Measurements from ENCODE around the gene STK24.

STK24 gene

DNA sequence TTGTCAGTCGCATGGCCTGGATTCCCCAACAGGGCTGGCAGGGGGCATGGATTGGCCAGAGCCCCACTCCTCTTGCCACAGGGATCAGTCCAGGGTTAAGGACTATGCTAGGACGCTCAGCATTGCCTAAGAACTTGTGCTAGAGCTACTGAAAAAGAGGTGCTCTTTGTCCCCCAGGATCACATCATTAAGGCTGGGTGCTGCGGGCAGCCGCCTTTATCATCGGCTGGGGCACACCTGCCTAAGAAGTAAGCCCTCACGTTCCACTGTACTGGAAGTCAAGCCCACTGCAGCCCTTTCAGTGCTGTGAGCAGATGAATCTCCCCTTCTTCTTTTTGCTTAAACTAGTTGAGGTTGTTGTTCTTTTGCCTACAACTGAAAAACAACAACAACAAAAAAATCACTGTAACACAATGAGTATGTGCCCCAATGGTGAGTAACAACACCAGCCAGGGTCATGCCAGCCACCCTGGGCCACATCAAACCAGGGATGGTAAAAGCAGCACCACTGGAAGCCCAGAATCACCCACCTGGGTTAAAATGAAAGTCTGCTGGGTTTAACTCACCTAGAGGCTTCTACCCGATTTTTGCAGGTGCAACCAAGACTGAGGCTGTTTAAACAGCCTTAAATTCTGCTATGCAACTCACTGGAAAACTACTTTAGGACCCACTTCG is 20.6 kb downstream of the STK24 start:
- DNase-seq (ENCODE audit: low read depth) = no peak

DNA sequence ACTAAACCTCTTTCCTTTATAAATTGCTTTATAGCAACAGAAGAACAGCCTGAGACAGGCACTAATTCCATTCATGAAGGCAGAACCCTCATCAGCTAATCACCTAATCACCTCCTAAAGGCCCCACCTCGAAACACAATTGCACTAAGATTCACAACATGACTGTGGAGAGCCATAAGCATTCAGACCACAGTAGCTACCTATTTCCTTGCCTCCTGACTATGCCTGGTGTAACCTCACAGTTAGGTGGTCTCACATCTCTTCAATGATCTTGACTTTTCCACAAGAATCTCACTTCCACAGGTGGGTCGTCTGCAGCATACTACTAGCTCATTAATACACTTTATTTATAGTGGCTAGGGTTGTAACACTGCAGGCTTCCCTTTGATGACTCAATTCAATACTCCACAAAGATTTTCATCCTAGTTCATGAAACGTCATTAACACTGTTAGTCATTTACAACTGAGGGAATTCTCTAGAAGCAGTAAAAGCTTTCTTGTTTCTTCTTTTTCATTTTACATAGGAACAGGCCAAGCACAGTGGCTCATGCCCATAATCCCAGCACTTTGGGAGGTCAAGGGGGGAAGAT is 27.1 kb downstream of the STK24 start:
- DNase-seq (ENCODE audit: low read depth) = no peak

DNA sequence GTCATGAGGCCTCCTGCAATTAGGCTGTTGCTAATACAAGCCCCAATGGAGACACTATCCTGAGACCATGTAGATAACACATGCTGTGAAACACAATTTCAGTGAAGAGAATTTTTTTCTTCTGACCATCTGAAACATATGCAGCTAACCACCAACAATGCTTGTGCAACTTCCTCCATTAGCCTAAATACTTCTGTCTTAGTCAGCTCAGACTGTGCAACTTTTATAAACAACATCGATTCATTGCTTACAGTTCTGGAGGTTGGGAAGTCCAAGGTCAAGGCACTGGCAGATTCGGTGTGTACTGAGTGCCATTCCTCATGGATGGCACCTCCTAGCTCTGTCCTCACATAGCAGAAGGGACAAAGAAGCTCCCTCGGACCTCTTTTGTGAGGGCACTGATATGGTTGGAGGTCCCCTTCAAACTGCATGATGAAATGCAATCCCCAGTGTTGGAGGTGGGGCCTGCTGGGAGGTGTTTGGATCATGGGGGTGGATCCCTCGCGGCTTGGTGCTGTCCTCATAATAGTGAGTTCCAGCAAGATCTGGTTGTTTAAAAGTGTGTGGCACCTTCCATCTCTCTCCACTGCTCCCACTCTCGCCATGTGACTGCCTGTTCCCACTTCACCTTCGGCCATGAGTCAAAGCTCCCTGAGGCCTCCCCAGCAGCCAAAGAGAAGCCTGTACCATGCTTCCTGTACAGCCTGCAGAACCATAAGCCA is 27.7 kb downstream of the STK24 start:
- no peak for DNase-seq (ENCODE audit: low read depth)

DNA sequence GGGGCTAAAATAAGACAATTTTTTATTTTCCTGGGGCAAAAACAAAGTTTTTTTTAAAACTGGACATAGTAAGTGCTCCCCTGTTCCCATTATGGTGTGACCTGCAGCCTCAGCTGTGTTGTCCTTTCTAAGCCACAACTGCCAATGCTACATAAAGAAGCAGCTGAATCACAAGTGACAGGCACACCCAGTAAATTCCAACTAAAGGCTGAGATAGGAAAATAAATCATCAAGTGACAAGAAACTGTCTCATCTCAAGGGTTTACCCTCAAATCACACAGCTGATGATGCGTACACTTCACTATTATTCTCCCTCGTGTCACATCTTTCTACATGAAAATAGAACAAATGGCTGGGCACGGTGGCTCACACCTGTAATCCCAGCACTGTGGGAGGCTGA is 28.7 kb downstream of the STK24 start:
- DNase-seq (ENCODE audit: low read depth) = no peak

DNA sequence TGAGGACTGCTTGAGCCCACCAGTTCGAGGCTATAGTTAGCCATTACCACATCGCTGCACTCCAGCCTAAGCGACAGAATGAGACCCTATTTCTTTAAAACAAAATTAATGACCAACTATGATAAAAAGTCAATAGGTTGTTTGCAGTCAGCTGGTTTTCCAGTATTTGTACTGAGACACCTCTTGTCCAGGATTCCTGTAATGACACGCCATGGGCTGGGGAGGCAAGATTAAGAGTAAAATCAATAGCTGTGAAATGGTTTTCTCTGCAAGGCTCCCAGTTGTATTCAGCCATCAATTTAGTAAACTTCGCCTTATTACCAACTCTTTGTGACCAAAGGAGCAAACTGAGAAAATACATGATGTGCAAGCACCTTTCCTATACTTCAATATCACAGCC is 29.5 kb downstream of the STK24 start:
- no peak for DNase-seq (ENCODE audit: low read depth)

DNA sequence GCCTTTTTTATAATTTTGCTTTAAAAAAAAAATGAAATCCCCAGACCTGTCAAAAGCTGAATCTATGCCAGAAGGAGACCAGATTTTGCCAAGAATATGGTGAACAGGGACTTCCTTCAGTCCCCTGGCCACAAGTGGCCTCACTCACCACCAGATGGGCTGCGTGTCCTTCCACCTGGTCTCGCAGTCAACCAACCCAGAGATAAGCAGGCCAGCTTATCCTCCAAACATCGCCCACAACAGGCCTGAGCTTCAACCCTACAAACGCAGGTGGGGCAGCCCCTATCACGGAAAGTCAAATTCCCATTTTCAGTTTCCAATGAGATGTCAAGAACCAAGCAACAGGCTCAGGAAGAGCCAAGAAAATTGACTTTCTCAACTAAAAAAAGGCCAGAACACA is 30.5 kb downstream of the STK24 start:
- DNase-seq (ENCODE audit: low read depth) = no peak

DNA sequence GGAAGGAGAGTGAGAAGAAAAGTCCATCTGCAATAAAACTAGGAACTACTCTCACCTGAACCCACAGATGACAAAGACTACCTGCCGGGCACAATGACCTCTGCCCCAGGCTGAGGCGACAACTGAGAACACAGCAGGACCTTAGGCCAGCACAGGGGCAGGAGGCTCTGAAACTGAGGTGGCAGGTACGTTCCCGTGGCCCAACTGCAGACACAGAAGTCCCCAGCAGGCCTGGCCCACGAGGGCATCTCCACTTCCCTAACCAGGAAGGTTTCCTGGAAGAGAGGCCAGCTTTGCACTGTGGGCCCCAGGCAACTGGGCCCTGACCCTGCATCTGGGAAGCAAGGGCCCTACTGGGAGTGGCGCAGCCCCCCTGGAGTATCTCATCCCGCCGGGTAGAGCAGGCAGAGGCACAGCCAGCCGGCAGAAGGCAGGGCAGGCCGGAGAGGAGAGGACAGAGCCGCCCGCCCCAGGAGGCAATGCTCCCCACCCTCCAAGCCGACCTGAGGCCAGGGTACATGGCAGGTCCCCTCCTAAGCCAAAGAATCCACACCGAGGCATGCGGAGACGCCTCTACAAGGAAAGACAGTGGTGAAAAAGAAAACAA is 32.7 kb downstream of the STK24 start:
- no peak for DNase-seq (ENCODE audit: low read depth)

DNA sequence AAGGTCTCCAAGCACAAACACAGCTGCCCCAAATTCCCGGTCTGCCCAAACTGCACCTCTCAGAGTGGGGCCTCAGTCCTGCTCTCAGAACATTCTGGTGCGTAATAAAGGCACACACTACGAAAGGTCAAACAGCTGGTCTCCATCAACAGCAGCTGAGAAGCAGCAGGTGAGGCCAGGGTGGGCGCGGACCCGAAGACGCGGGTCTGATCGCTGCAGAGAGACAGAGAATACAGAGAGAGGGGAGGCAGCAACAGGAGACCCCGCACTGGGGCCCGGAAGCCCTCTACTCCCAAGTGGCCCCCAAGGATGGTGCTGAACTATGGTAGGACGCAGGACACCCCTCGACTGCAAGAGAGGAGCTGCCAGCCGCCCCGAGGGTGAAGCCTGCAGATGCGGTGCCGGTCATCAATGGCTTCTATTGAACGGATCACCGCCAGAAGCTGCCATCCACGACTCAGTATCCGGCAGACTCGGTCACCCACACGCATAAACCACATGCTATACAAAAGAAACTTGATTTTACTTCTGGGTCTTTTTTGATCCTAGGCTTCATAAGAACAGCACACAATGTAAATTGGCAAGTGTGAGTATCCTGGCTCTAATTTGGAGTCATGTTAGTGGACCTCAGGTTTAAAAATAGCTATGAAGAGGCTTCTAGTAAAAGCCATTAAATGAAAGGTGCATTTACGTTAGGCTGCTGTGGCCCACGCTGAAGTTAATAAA is 33.4 kb downstream of the STK24 start:
- no peak for DNase-seq (ENCODE audit: low read depth)

DNA sequence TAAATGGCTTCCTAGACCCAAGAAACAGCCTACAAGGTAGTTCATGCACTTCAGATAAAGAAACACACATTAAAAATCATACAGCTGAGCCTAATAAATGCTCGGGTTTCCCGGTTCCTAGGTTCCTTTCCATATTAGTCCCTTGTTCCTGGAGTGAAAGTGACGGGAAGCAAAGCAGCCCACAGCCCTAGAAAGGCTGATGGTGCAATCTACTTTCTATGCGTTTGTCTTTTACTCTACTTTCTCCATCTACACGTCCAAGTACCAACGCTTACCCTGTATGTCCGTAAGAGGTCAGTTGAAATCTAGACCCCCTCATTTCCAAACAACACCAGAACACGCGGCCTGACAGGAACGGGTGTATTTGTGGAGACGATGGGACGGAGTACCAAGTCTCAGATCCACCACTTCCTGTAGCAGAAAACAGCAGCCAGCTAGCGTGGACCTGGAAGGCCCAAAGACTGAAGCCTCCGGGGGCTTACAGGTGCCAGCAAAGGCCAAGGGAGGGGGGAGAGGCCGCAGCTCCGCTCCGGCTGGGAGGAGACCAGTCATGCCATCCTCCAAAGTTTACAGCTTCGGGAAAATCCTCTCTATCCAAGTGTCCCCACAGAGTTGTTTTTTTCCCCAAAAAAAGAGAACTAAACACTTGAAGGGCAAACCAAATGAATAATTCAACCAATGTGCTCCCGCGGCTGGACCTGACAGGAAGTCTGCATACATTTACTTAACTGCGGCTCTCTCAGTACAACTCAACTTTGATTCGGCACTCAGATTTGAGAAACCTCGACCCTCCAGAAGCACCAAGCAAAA is 34.1 kb downstream of the STK24 start:
- no peak for DNase-seq (ENCODE audit: low read depth)

DNA sequence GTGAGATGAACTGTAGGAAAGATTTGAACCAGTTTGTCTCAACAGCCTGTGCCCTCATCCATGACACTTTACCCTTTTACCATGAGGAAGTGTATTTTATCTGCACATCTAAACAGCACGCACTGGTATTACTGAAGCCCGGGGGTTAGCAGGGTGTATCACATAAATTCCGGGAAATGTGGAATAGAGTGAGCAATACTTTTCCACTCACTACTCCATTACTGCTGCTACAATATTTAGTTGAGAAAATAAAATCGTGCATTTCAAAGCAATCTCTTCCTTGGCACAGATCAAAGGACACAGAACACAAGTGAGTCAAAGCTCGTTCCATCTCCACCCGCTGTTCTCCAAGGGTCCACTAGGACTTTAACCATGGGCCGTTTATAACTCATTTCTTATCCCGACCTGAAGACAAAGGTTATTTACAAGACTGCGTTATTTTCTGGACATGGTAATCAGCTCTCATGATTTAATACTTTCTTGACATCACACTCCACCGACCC is 35.2 kb downstream of the STK24 start:
- DNase-seq (ENCODE audit: low read depth) = no peak

DNA sequence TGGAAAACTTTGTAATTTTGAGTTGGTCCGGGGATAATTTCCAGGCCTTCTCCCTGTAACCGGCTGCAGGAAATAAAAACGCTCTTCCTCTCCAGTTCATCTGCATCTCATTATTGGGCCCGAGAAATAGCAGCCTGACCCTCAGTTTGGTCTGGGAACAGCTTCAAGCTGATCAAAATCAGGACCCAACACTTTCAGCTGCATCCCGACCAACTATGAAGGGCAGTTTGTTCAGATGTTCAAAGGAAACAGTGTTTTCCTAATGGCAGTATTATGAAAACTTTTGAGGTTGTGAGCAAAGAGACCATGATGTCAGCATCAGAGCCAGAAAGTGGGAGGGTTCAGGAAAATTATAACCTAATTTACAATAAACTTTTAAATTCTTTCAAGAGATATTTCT is 35.7 kb downstream of the STK24 start:
- no peak for DNase-seq (ENCODE audit: low read depth)

DNA sequence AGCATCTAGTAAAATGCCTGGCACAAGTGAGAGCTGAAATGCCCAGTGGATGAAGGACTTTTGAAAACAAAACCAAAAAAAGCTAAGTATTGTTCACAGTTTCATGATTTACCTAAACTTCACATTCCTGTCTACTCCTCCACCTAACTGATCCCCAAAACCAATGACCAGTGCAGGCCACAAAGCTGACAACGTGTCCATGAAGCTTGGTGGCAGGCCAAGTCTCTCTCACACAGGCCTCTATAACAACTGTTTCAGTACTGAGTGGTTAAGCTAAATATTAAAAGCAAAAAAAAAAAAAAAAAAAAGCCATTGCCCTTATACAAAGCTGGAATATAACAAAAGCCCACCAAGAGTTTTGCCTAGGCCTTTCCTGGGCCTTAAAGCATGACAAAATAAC is 36.4 kb downstream of the STK24 start:
- no peak for DNase-seq (ENCODE audit: low read depth)

DNA sequence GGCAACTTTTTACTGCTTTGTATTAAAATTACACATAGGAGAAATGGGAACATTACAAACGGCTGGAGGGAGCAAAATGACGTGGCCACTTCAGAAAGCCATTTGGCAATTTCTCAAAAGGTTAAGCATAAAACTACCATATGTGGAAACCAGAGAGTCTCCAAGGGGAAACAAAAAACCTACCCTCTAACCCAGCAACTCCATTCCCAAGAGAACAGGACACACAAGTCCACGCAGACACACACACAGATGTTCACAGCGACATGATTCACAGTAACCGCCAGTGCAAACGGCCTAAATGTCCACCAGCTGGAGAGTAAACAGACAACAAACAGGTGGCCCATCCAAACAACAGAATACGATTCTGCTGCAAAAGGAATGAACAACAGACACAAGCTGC is 37.2 kb downstream of the STK24 start:
- DNase-seq (ENCODE audit: low read depth) = no peak

DNA sequence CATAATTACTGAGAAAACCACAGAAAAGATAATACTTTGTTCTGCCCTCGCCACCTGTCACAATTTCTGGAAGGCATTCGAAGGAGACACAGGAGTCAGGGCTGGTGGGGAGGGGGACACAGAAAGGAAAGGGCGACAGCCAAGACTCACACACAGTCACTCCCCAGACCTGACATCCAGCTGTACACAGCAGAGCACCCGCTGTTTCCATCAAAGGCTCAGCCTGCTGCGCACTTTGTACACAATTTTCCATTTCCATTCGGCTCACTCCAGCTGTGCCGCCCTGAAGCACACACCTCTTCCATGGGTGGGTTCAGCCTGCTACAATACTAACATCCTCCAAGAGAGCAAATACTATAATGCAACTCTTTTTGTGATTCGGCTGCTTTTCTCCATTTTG is 38.0 kb downstream of the STK24 start:
- no peak for DNase-seq (ENCODE audit: low read depth)

DNA sequence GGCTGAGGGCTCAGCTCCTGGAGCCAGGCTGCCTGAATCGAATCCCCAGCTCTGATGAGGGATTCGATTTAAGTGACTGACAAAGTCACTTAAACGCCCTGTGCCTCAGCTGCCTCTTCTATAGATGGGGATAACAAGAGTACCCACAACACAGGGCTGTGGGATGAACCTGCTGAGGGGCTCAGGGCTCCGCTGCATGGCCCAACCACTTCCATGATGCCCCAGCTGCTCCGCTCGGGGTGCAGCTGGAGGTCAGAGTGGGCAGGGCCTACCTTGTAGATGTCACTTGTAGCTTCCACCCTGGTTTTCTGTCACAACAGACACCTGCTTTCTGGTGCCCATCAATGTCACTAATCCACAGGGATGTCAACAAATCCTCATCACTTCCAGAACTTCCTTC is 39.2 kb downstream of the STK24 start:
- DNase-seq (ENCODE audit: low read depth) = no peak

DNA sequence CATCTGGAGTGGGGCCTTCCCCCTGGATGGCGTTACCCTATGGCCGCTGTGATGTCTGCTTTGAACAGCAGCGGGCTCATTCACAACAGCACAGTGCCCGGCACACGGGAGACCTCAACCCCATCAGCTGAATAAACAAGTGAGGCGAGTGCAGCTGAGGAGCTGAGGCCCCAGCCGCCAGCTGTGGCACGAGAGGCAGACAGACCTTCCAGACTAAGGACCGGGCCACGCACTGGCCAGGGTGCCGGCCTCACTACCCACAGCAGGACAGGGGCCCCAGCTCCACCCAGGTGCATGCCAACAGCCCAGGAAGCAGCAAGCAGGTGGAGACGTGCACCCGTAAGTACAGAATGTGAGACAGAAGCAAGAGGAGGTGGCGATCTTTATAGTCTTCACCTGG is 39.6 kb downstream of the STK24 start:
- DNase-seq (ENCODE audit: low read depth) = no peak

DNA sequence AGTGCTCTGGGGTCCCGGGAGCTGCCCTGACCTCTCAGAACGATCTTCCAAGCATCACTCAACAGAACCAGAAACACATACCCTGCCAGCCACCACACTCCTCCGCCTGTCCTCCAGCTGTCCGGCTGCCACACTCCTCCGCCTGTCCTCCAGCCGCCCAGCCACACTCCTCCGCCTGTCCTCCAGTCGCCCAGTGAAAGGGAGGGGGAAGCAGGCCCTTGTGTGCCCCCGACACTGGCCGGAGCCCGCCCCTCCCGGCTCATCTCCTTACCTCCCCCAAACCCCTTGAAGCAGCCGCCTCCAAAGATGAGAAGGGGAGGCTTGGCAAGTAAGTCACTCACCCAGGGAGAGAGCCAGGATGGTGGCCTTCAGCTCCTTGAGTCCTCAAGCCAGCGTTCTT is 40.2 kb downstream of the STK24 start:
- DNase-seq (ENCODE audit: low read depth) = no peak

DNA sequence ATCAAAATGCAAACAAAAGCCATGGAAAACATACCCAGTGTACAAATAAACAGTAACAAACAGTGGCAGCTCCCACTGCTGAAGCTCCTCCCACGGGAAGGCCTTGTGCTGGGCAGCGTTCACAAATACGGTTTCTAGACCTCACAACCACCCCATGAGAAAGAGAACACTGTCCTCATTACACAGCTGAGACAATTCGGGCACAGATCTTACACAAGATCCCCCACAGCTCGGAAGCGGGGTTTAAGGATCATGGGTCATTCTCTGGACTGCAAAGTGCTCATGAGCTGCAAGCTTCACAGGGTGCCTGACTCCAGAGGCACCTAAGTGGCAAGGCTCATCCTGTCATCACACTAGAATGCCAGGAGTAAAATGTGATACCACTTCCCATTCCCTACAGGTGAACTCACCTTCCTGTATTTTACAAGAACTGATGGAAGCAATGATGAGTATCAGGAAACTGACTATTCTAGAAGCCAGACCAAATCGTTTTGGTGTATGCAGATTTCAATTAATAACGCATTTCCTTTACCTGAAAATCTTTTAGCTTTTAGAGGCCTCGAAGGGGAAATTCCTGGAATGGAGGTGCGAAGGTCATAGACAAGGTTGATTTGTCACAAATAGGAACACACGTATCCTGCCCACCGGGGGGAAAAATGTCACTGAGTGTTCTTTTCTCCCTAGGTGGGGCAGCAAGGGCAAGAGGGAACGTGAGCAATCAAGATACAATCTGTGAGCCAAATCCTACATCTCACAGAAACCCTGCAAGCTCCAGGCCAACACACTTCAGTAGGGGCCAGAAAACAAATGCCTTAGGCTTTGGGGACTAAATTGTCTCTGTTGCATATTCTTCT is 41.2 kb downstream of the STK24 start:
- no peak for DNase-seq (ENCODE audit: low read depth)

DNA sequence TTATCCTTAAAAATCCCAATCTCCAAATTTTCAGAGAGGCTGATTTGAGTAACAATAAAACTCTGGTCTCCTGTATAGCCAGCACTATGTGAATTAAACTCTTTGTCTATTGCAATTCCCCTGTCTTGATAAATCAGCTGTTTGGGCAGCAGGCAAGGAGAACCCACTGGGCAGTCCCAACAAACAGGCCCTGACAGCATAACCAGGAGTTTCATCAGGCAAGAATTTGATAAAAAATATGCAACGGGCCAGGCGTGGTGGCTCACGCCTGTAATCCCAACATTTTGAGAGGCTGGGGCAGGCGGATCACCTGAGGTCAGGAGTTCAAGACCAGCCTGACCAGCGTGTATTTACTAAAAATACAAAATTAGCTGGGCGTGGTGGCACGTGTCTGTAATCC is 42.1 kb downstream of the STK24 start:
- DNase-seq (ENCODE audit: low read depth) = no peak

DNA sequence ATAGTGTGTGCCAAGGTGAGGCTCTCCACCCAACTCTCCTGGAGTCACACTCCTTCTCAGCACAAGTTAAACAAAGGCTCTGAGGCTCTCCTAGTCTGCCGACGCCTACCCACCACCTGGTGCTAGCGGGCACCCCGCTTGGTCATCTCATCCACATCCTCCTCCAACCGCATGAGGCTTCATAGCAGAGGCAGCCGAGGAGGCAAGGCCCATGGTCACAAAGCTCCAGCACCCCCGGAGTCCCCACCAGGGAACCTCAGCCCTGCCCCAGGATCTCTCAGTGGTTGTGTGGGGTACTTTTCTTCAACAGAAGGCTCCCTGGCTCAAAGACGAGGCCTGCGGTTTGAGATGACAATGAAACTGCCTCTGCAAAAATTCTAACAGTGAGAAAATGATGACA is 43.0 kb downstream of the STK24 start:
- no peak for DNase-seq (ENCODE audit: low read depth)

DNA sequence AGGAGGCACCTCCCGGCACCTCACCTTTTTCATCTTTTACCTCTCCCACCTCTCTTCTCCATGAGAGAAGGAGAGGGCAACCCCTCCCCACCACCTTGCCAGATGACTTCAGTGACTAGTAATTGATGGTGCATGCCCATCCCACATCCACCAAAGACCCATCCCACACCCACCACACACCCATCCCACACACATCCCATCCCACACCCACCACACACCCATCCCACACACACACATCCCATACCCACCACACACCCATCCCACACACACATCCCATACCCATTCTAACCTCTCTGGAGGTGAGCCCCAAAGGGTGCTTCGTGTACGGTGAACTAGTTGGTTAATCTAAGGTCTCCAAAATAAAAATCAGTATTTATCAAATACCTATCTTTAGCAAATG is 44.7 kb downstream of the STK24 start:
- DNase-seq (ENCODE audit: low read depth) = no peak
